ENCODE data around the gene EPSTI1. TPM values are rescaled to one million over a fixed set of nuclear protein-coding genes. Genes with fewer than 3 reads are reported as not detected.

The EPSTI1 gene
- total and polyA plus RNA-seq, 10 of the 15 experiments (the other 5 are each of a cell fraction or from before 2014, with no cell fraction given) = 4.7 to 32.0 (median 24.2) TPM

GRCh38 chr13:42977219-42977659 is 14.8 kb downstream of the EPSTI1 start (continued):
- TF ChIP-seq, protein P1, sequence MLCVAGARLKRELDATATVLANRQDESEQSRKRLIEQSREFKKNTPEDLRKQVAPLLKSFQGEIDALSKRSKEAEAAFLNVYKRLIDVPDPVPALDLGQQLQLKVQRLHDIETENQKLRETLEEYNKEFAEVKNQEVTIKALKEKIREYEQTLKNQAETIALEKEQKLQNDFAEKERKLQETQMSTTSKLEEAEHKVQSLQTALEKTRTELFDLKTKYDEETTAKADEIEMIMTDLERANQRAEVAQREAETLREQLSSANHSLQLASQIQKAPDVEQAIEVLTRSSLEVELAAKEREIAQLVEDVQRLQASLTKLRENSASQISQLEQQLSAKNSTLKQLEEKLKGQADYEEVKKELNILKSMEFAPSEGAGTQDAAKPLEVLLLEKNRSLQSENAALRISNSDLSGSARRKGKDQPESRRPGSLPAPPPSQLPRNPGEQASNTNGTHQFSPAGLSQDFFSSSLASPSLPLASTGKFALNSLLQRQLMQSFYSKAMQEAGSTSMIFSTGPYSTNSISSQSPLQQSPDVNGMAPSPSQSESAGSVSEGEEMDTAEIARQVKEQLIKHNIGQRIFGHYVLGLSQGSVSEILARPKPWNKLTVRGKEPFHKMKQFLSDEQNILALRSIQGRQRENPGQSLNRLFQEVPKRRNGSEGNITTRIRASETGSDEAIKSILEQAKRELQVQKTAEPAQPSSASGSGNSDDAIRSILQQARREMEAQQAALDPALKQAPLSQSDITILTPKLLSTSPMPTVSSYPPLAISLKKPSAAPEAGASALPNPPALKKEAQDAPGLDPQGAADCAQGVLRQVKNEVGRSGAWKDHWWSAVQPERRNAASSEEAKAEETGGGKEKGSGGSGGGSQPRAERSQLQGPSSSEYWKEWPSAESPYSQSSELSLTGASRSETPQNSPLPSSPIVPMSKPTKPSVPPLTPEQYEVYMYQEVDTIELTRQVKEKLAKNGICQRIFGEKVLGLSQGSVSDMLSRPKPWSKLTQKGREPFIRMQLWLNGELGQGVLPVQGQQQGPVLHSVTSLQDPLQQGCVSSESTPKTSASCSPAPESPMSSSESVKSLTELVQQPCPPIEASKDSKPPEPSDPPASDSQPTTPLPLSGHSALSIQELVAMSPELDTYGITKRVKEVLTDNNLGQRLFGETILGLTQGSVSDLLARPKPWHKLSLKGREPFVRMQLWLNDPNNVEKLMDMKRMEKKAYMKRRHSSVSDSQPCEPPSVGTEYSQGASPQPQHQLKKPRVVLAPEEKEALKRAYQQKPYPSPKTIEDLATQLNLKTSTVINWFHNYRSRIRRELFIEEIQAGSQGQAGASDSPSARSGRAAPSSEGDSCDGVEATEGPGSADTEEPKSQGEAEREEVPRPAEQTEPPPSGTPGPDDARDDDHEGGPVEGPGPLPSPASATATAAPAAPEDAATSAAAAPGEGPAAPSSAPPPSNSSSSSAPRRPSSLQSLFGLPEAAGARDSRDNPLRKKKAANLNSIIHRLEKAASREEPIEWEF (IDR thresholded peaks at IDR 0.05; ENCODE audit: insufficient replicate concordance, low read depth, low read length) = no peak
- TF ChIP-seq IKZF1 (conservative IDR thresholded peaks at IDR 0.05) (peak; percentile 55), SPI1 (IDR thresholded peaks at IDR 0.05; ENCODE audit: borderline replicate concordance, insufficient read depth, low read depth, low read length) (peak; percentile 93), NRF1 (conservative IDR thresholded peaks at IDR 0.05; ENCODE audit: low read depth, low read length) (no peak), GATAD2B (conservative IDR thresholded peaks at IDR 0.05; ENCODE audit: low read depth) (peak; percentile 56; the same call in 1 of the 2 replicates), EED (IDR thresholded peaks at IDR 0.05; ENCODE audit: low read depth) (no peak), SKIL (IDR thresholded peaks at IDR 0.05; ENCODE audit: low read depth, poor library complexity, severe bottlenecking) (peak; percentile 82), STAT1 (conservative IDR thresholded peaks at IDR 0.05) (no peak), WRNIP1 (IDR thresholded peaks at IDR 0.05; ENCODE audit: borderline replicate concordance, low read depth, low read length) (no peak), RCOR1 (conservative IDR thresholded peaks at IDR 0.05; ENCODE audit: low read depth, low read length) (peak; percentile 96), IKZF2 (IDR thresholded peaks at IDR 0.05) (peak; percentile 60 to 72), BCLAF1 (IDR thresholded peaks at IDR 0.05) (no peak), RAD21 (IDR thresholded peaks at IDR 0.05; ENCODE audit: insufficient read depth, low read depth, low read length) (no peak)
- TF ChIP-seq, protein P2, sequence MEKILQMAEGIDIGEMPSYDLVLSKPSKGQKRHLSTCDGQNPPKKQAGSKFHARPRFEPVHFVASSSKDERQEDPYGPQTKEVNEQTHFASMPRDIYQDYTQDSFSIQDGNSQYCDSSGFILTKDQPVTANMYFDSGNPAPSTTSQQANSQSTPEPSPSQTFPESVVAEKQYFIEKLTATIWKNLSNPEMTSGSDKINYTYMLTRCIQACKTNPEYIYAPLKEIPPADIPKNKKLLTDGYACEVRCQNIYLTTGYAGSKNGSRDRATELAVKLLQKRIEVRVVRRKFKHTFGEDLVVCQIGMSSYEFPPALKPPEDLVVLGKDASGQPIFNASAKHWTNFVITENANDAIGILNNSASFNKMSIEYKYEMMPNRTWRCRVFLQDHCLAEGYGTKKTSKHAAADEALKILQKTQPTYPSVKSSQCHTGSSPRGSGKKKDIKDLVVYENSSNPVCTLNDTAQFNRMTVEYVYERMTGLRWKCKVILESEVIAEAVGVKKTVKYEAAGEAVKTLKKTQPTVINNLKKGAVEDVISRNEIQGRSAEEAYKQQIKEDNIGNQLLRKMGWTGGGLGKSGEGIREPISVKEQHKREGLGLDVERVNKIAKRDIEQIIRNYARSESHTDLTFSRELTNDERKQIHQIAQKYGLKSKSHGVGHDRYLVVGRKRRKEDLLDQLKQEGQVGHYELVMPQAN (conservative IDR thresholded peaks at IDR 0.05) = no peak
- TF ChIP-seq, protein P3, sequence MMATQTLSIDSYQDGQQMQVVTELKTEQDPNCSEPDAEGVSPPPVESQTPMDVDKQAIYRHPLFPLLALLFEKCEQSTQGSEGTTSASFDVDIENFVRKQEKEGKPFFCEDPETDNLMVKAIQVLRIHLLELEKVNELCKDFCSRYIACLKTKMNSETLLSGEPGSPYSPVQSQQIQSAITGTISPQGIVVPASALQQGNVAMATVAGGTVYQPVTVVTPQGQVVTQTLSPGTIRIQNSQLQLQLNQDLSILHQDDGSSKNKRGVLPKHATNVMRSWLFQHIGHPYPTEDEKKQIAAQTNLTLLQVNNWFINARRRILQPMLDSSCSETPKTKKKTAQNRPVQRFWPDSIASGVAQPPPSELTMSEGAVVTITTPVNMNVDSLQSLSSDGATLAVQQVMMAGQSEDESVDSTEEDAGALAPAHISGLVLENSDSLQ (IDR thresholded peaks at IDR 0.05) = peak; percentile 58; the same call in 1 of the 2 replicates

Measured in GM12878 (cell line).